ENCODE results near the gene CASD1. TPM values are rescaled to one million over a fixed set of nuclear protein-coding genes. Genes with fewer than 3 reads are reported as not detected.

CASD1 gene
- polyA plus RNA-seq, 1 donor (not counting 4 experiments of a cell fraction or from before 2014, with no cell fraction given): 7.1 TPM

DNA sequence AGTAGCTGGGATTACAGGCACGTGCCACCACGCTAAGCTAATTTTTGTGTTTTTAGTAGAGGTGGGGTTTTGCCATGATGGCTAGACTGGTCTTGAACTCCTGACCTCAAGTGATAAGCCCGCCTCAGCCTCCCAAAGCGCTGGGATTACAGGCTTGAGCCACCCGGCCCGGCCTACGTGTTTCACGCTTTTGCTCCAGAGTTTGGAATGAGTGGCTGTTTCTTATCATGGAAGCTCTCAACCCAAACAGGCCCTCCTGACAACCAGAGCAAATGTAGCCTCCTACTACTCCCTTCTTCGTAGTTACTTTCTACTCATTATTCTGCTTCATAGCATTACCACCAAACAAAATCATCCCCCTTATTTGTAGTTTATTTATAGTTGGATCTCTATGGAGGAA, 26.8 kb upstream of the CASD1 start:
- dilution Hi-C loops (cut with MboI; ENCODE audit: extremely low pct_ligation_motif_present, low sequenced_read_pairs): no loop called here

DNA sequence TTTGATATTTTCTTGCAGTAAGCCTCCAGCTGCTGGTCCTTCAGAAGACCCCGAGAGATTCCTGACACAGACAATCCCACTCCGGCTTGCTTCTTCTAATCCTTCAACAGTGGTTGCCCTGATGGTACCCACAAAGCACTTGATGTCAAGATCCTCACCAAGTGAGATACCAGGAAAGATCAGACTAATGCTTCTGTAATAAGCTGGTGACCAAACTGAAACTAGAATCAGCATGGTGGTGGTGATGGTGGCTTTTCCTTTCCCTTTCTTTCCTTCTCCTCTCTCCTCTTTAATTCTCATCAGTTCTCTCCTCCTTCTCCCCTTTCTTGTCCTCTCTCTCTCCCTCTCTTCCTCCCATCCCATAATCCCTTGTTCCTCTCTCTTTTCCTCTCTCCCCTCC, 25.8 kb upstream of the CASD1 start:
- no peaks in the 10 kb centered on the region for H4K20me1 ChIP-seq (ENCODE audit: control insufficient read depth, extremely low read depth, insufficient read depth, low read length)
- H3K4me2 ChIP-seq (ENCODE audit: control insufficient read depth, extremely low read depth, insufficient read depth, low read depth, low read length): no peak overlapping the region
- no peaks in the 10 kb centered on the region for H3K36me3 ChIP-seq (ENCODE audit: control insufficient read depth in 2 of 2, extremely low read depth in 1 of 2, insufficient read depth in 2 of 2, low read length in 2 of 2)
- H3K9ac ChIP-seq (ENCODE audit: control insufficient read depth, extremely low read depth, insufficient read depth, low read length): no peak overlapping the region
- peaks cover 4% of the 10 kb centered on the region for H3K27me3 ChIP-seq (ENCODE audit: control insufficient read depth, extremely low read depth, insufficient read depth, low read length)
- dilution Hi-C loops (cut with MboI; ENCODE audit: extremely low pct_ligation_motif_present, low sequenced_read_pairs): no loop called here
- H3K9me3 ChIP-seq (ENCODE audit: control insufficient read depth, low read depth, low read length): no peaks in the 10 kb centered on the region
- no peak overlapping the region for H3K4me3 ChIP-seq (ENCODE audit: control insufficient read depth in 2 of 3, extremely low read depth in 1 of 3, insufficient read depth in 2 of 3, low read depth in 1 of 3, low read length in 3 of 3)
- no peak overlapping the region for H3K27ac ChIP-seq (ENCODE audit: control insufficient read depth, insufficient read depth, low read length)
- no peaks in the 10 kb centered on the region for H3K79me2 ChIP-seq (ENCODE audit: control insufficient read depth, insufficient read depth, low read length)
- TF ChIP-seq EZH2 (IDR thresholded peaks at IDR 0.05; ENCODE audit: low read length): no peak
- TF ChIP-seq, protein P1, sequence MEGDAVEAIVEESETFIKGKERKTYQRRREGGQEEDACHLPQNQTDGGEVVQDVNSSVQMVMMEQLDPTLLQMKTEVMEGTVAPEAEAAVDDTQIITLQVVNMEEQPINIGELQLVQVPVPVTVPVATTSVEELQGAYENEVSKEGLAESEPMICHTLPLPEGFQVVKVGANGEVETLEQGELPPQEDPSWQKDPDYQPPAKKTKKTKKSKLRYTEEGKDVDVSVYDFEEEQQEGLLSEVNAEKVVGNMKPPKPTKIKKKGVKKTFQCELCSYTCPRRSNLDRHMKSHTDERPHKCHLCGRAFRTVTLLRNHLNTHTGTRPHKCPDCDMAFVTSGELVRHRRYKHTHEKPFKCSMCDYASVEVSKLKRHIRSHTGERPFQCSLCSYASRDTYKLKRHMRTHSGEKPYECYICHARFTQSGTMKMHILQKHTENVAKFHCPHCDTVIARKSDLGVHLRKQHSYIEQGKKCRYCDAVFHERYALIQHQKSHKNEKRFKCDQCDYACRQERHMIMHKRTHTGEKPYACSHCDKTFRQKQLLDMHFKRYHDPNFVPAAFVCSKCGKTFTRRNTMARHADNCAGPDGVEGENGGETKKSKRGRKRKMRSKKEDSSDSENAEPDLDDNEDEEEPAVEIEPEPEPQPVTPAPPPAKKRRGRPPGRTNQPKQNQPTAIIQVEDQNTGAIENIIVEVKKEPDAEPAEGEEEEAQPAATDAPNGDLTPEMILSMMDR (optimal IDR thresholded peaks at IDR 0.05 in 1 of 3, IDR thresholded peaks at IDR 0.05 in 1 of 3, conservative IDR thresholded peaks at IDR 0.05 in 1 of 3; ENCODE audit: extremely low read depth in 1 of 3, insufficient read depth in 2 of 3, low read length in 3 of 3): no peak
- no peaks in the 10 kb centered on the region for H3K4me1 ChIP-seq (ENCODE audit: control insufficient read depth, extremely low read depth, insufficient read depth, low read length)
- no peaks in the 10 kb centered on the region for H3K9me1 ChIP-seq (ENCODE audit: control insufficient read depth, extremely low read depth, insufficient read depth, low read length)
- FAIRE-seq (no peak), DNase-seq (ENCODE audit: low read depth, low spot score) (no peak)
- H2AFZ ChIP-seq (ENCODE audit: control insufficient read depth, low read length): no peak overlapping the region

More for the DNA sequence above, 26.8 kb upstream of the CASD1 start:
- TF ChIP-seq, protein P1 (optimal IDR thresholded peaks at IDR 0.05 in 1 of 3, IDR thresholded peaks at IDR 0.05 in 1 of 3, conservative IDR thresholded peaks at IDR 0.05 in 1 of 3; ENCODE audit: extremely low read depth in 1 of 3, insufficient read depth in 2 of 3, low read length in 3 of 3): no peak
- no peak for TF ChIP-seq EZH2 (IDR thresholded peaks at IDR 0.05; ENCODE audit: low read length)
- Histone ChIP-seq H3K4me1 (ENCODE audit: control insufficient read depth, extremely low read depth, insufficient read depth, low read length) (no peaks in the 10 kb centered on the region), H3K27me3 (ENCODE audit: control insufficient read depth, extremely low read depth, insufficient read depth, low read length) (peaks cover 4% of the 10 kb centered on the region), H4K20me1 (ENCODE audit: control insufficient read depth, extremely low read depth, insufficient read depth, low read length) (no peaks in the 10 kb centered on the region), H3K9me1 (ENCODE audit: control insufficient read depth, extremely low read depth, insufficient read depth, low read length) (no peaks in the 10 kb centered on the region), H3K4me2 (ENCODE audit: control insufficient read depth, extremely low read depth, insufficient read depth, low read depth, low read length) (no peak overlapping the region), H3K4me3 (ENCODE audit: control insufficient read depth in 2 of 3, extremely low read depth in 1 of 3, insufficient read depth in 2 of 3, low read depth in 1 of 3, low read length in 3 of 3) (no peak overlapping the region), H3K27ac (ENCODE audit: control insufficient read depth, insufficient read depth, low read length) (no peak overlapping the region), H3K79me2 (ENCODE audit: control insufficient read depth, insufficient read depth, low read length) (no peaks in the 10 kb centered on the region), H3K9me3 (ENCODE audit: control insufficient read depth, low read depth, low read length) (no peaks in the 10 kb centered on the region), H2AFZ (ENCODE audit: control insufficient read depth, low read length) (no peak overlapping the region), H3K9ac (ENCODE audit: control insufficient read depth, extremely low read depth, insufficient read depth, low read length) (no peak overlapping the region), H3K36me3 (ENCODE audit: control insufficient read depth in 2 of 2, extremely low read depth in 1 of 2, insufficient read depth in 2 of 2, low read length in 2 of 2) (no peaks in the 10 kb centered on the region)
- no peak for FAIRE-seq
- no peak for DNase-seq (ENCODE audit: low read depth, low spot score)

All from keratinocyte (primary cell).